A673 (cell line): Measurements from ENCODE around the gene PPP6R2.

Experiments
- EZH2 ChIP-seq: fragments of 200-600 bp; sonication (generic); IDR thresholded peaks from 2 replicates; pipeline ENCODE4 v1.6.1; 2017; ENCODE audit warnings: borderline replicate concordance, low read depth, mild to moderate bottlenecking, mixed read lengths, antibody characterized with exemption, low read length; ENCODE audit not compliant: poor library complexity, severe bottlenecking
- TF ChIP-seq, protein P1 (sequence below): fragments of 300-800, 200-600 bp; sonication (generic); conservative IDR thresholded peaks from 2 replicates; pipeline ENCODE4 v1.5.1; 2017; ENCODE audit warnings: low read depth, mild to moderate bottlenecking, antibody characterized with exemption, low read length, moderate library complexity, mixed read lengths

- TF ChIP-seq, protein P1, sequence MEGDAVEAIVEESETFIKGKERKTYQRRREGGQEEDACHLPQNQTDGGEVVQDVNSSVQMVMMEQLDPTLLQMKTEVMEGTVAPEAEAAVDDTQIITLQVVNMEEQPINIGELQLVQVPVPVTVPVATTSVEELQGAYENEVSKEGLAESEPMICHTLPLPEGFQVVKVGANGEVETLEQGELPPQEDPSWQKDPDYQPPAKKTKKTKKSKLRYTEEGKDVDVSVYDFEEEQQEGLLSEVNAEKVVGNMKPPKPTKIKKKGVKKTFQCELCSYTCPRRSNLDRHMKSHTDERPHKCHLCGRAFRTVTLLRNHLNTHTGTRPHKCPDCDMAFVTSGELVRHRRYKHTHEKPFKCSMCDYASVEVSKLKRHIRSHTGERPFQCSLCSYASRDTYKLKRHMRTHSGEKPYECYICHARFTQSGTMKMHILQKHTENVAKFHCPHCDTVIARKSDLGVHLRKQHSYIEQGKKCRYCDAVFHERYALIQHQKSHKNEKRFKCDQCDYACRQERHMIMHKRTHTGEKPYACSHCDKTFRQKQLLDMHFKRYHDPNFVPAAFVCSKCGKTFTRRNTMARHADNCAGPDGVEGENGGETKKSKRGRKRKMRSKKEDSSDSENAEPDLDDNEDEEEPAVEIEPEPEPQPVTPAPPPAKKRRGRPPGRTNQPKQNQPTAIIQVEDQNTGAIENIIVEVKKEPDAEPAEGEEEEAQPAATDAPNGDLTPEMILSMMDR, result no peak
- TF ChIP-seq EZH2, result no peak
These were observed 15.5 kb upstream of the PPP6R2 start for GRCh38 chr22:50327711-50328019.
